ENCODE results near the gene TFDP2.
A peak's percentile ranks its signal among the peaks of the same experiment; 100 is the strongest.
"Not testable (repeated sequence)": the region's sequence is repeated elsewhere in the genome, so short reads cannot be mapped to it uniquely, and the experiment has no call there.

The TFDP2 gene

GRCh38 chr3:141920701-141921100, 228.6 kb downstream of the TFDP2 start:
- no peak for DNase-seq

GRCh38 chr3:141915766-141916165, 233.6 kb downstream of the TFDP2 start:
- no peak for DNase-seq

- no peak for DNase-seq
These were observed 234.3 kb downstream of the TFDP2 start for GRCh38 chr3:141915016-141915415.

- no peak for DNase-seq
These were observed 235.0 kb downstream of the TFDP2 start for GRCh38 chr3:141914311-141914710.

- DNase-seq, result peak; percentile 23 to 37
These were observed 236.1 kb downstream of the TFDP2 start for GRCh38 chr3:141913150-141913811.

GRCh38 chr3:141909986-141910385, 239.4 kb downstream of the TFDP2 start:
- DNase-seq, result not testable (repeated sequence)

- no peak for DNase-seq
These were observed 239.9 kb downstream of the TFDP2 start for GRCh38 chr3:141909408-141909807.

- DNase-seq, result no peak
These were observed 244.2 kb downstream of the TFDP2 start for GRCh38 chr3:141905129-141905528.

- no peak for DNase-seq
These were observed 245.1 kb downstream of the TFDP2 start for GRCh38 chr3:141904203-141904602.

- DNase-seq, result no peak
These were observed 247.4 kb downstream of the TFDP2 start for GRCh38 chr3:141901914-141902313.

GRCh38 chr3:141900343-141900742, 249.0 kb downstream of the TFDP2 start:
- no peak for DNase-seq

- DNase-seq, result no peak
These were observed 250.4 kb downstream of the TFDP2 start for GRCh38 chr3:141898908-141899307.

- no peak for DNase-seq
These were observed 253.6 kb downstream of the TFDP2 start for GRCh38 chr3:141895731-141896130.

- DNase-seq, result no peak
These were observed 254.7 kb downstream of the TFDP2 start for GRCh38 chr3:141894524-141895176.
